HS-5 (cell line): ENCODE results near the gene UHRF2.
"Not testable (repeated sequence)": the region's sequence is repeated elsewhere in the genome, so short reads cannot be mapped to it uniquely, and the experiment has no call there.

ENCODE experiments used
- DNase-seq: peaks from one replicate; pipeline ENCODE4 v3.0.0-alpha.2; 2012; ENCODE audit warnings: low read depth

The UHRF2 gene

DNA sequence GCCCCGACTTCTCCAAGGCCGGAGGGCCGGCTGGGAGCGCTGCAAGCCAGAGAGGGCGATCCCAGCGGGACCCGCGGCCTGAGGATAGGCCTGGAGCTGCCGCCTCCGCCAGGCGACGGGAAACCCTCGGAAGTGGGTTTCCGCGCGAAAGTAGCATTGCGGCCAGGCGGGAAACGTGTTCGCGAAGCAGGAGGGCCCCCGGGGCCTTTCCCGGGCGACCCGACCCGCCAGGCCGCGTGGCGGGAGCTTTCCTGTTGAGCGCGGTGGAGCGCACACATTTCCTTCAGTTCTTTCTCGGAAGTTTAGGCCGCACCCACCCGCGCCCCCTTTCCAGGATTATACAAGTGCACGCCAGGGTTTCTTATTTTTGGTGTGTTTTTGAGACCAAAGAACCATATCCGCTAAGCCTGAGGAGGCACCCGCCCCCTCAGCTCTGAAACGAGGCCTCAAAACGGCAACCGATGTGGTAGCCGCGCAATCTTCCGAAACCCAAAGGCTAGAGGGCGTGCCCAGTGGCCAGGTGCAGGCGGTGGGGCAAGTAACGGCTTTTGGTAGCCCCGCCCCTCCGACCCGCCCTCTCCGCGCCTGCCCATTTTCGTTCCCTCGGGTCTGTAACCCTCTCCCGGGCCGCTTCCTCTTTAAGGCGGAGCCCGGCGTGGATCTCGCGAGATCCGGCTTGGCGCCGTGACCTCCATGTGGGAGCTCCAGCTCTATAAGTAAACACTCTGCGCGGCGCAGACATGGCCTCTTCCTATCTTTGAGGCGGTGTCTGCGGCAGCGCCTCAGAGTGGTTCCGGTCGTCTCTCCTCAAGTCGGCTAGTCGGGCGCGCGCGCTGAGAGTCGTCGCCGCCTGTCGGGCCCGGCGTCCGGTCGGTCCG is at the start of gene UHRF2:
Gene UHRF2 (plus strand): TSS at position 713 of the 878 bp plus-strand sequence. CDS start 292 bp downstream, outside the sequence.
- peak; percentile 90 for DNase-seq

GRCh38 chr9:6367128-6367890 is 45.7 kb upstream of the UHRF2 start:
- DNase-seq = no peak

GRCh38 chr9:6368831-6369230 is 44.2 kb upstream of the UHRF2 start:
- DNase-seq = no peak

DNA sequence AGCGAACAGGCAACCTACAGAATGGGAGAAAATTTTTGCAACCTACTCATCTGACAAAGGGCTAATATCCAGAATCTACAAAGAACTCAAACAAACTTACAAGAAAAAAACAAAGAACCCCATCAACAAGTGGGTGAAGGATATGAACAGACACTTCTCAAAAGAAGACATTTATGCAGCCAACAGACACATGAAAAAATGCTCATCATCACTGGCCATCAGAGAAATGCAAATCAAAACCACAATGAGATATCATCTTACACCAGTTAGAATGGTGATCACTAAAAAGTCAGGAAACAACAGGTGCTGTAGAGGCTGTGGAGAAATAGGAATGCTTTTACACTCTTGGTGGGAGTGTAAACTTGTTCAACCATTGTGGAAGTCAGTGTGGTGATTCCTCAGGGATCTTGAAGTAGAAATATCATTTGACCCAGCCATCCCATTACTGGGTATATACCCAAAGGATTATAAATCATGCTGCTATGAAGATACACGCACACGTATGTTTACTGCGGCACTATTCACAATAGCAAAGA is 31.5 kb upstream of the UHRF2 start:
- not testable (repeated sequence) for DNase-seq

DNA sequence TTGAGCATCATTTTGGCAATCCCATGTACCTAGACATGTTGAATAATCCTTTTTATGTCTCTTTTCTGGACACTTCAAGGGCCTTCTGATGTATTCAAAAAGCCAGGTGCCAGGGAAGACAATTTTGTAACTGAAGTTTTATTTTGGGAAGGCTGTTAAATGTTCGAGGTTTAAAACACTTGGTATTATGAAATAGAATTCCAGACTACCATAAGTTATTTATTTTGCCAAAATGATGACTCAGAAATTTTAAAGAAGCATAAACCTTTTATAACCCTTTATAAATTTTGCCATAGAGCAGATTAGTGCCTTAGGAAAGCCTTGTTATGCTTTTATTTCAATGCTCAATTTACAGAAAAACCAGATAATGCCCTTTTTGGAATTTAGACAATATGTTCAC is 30.3 kb upstream of the UHRF2 start:
- peak; percentile 5 for DNase-seq

GRCh38 chr9:6383551-6384225 is 29.3 kb upstream of the UHRF2 start:
- peak; percentile 35 for DNase-seq

DNA sequence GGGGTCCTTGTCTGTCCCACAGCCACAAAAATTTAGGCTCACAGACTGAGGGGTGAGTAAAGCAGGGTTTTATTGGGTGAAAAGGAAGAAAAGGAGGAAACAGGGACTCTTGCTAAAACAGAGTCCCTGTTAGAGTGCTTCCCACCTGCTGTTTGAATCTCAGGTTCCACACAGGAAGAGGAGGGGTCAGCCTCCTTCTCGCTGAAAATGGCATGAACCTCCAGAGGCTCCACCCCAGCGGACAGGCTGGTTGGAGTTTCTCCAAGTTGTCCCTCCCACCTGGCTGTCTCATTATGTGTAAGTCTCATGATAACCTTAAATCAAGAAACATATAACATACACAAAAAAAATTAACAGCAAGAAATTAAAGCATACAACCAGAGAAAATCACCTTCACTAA is 28.3 kb upstream of the UHRF2 start:
- no peak for DNase-seq

DNA sequence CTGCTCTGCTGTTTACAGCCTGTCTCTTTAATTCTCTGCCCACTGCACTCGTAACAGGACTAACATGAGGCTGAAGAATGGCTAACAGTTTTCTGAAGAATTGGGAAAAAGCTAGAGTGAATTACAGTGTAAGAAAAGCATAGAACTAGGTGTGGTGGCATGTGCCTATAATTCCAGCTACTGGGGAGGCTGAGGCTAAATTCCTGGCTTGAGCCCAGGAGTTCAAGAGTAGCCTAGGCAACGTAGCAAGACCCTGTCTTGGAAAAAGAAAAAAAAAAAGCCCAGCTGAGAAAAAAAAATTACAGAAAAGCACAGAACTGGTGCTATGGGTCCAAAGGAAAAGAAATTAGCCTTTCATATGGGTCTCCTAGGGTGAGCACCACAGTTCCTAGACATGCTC is 13.9 kb upstream of the UHRF2 start:
- no peak for DNase-seq

DNA sequence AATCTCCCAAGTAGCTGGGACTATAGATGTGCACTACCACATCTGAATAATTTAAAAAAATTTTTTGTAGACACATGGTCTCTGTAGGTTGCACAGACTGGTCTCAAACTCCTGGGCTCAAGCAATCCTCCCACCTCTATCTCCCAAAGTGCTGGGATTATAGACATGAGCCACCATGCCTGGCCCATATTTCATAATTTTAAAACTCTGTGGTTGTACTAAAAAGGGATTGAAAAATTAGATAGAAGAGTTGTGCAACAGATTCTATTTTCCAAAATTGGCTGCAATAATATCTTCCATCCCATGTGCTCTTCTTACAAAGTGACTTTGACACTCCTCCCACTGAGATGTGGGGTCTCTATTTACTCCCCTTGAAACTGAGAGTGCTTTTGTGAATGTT is 7.6 kb upstream of the UHRF2 start:
- no peak for DNase-seq

DNA sequence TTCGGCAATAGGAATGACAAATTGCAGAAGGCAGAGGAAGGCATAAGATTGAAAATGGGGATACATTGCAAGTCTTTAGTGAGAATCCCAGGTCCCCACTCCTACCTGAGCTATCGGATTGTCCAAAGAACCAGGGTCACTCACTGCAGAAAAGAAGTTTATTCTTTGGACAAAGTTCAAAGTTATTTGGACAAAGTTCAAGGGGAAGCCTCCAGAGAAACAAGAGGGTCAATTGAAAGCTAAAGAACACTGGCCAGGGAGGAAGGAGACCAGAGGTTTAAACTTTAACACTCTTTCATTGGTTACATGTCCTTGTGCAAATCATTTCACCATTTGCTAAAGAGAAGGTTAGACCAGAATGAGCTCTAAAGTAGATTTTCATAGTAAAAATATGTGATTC is 5.2 kb upstream of the UHRF2 start:
- DNase-seq = no peak

DNA sequence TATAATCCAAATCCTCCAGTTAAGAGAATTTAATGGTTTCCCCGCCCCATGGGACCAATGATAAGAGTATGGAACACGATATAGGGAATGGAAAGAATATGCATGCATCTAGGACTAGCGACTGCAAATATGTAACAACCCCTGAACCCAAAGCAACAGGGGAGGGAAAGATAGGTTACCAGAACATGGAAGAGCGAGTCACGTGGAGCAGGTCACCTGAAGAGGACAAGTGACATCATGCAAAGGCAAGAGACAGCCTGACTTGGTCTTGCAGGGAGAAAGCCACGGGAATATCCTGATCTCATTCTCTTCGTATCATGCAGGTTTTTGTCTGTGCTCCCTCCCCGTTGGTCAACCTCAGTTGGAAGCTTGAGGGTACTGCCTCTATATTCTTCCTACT is 4.7 kb upstream of the UHRF2 start:
- DNase-seq = no peak

DNA sequence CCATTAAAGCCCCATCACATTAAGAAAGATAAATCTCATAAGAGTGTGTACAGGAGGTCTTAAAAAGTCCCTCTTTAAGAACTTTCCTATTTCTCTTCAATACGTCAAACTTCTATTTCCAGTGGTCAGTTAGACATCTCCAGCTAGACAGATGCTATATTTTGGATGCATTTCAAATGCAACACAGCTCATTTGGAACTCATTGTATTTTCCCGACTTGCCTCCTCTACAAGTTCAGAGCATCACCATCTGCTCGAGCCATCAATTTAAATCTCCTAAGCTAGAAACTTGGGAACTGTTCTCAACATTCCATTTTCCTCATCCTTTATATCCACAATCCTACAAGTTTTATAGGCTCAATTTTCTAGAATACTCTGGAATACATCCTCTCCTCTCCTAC is 3.2 kb upstream of the UHRF2 start:
- DNase-seq = no peak

GRCh38 chr9:6410633-6411032 is 2.4 kb upstream of the UHRF2 start:
- no peak for DNase-seq

DNA sequence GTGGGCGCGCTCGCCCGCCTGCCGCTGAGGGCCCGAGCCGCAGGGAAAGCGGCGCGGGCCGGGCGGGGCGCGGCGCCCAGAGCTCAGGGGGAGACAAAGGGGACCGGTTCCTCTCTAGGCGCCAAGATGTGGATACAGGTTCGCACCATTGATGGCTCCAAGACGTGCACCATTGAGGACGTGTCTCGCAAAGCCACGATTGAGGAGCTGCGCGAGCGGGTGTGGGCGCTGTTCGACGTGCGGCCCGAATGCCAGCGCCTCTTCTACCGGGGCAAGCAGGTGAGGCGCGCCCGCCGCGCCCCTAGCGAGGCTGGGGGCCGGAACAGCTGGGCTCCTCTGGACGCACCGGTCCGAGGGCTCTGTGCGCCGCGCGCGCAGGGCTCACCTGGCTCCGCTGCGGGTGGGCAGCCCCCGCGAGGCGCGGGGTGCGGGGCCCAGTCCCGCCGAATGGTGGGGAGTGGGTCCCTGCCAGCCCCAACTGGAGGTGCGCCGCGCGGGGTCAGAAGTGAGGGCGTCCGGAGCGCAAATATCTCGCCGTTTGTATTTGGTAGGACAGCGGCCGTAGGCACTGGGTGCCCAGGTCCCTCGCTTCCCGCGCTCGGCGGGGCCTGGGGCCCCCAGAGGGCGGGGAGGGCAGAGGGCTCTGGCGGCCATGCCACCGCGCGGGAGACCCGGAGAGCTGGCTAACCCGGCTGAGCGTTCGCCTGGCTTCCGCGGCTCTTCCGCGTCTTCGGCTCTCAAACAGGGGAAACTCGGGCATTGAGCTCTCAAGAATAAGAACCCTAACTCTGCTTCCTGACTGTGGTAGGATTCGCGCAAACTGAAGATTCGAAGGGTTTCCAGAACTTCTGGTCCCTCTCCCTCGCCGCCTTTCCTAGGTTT is 607 bp downstream of the UHRF2 start:
- no peak for DNase-seq

DNA sequence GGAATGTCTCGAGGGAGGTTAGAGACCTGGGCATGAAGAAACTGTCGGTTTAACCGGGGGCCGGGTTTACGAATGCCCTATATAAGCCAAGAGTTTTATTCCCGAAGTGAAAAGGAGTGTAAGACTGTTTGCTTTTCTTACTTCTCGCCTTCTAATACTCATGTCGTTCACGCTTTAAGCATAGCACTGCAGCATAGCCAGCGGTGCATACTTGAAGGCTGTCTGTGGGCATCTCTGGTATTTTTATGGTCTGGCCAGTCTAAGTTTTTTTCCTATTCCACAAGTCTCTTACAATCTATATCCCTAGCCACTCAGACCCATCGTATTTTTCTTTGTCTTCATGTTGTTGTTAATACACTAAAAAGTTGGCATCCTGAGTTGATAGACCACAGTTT is 1.2 kb downstream of the UHRF2 start:
- DNase-seq = no peak

DNA sequence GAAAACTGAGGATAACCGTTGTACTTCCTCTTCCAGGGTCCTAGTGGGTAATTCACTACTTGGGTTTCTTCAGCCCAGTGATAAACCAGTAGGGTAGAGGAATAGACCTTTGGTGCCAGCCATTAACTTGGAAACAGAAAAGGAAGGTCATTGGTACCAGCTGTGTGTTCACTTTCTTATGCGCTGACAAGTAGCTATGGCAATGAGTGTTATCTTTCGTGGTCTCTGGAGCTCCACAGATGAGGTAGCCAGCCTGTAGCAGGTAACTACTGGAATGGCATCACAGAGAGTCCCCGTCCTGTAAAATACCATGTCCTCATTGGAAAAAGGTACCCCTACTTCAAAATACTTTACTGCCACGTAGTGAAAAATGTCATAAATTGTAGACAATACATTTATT is 2.3 kb downstream of the UHRF2 start:
- no peak for DNase-seq

DNA sequence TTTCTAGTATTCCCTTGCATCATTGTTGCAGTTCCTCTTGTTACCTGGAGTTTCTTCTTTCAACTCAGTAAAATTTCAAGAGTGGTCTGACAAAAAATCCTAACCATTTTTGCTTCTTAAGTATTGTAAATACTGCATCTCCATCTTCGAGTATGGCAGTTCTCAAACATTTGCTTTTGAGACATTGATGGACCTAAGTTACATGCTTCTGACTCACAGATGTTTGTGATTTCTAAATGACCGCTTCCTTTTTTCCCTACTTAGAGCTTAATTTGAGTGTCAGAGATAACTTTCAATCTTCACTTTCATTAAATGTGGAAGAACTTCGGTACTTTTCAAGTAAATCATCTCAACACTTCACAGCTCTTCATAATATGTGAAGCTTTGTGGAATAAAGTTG is 4.2 kb downstream of the UHRF2 start:
- DNase-seq = no peak

- no peak for DNase-seq
Observed at GRCh38 chr9:6418764-6419163, 5.8 kb downstream of the UHRF2 start.

DNA sequence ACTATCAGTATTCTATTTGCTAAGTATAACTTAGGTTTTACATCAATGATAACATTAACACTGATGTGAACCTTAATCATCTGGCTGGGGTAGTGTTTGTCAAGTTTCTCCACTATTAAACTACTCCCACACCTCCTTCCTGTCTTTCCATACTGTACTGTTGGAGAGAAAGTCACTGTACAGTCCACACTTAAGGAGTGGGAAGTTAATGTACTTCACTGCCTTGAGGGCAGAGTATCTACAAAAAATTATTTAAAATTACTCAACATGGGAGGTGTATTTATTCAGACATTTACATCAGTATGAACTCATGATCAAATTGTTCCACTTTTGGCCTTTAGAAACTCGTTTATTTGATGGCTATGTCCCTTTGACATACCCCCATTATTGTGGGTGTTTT is 11.9 kb downstream of the UHRF2 start:
- no peak for DNase-seq

- no peak for DNase-seq
Observed at GRCh38 chr9:6426117-6426516, 13.1 kb downstream of the UHRF2 start.
